ENCODE results near the gene ZNF524. TPM values are rescaled to one million over a fixed set of nuclear protein-coding genes. Genes with fewer than 3 reads are reported as not detected.
"Not testable (repeated sequence)": the region's sequence is repeated elsewhere in the genome, so short reads cannot be mapped to it uniquely, and the experiment has no call there.

ZNF524 gene
- total and polyA plus RNA-seq, 12 donors, result 0.93 to 83.7 (median 28.3) TPM

DNA sequence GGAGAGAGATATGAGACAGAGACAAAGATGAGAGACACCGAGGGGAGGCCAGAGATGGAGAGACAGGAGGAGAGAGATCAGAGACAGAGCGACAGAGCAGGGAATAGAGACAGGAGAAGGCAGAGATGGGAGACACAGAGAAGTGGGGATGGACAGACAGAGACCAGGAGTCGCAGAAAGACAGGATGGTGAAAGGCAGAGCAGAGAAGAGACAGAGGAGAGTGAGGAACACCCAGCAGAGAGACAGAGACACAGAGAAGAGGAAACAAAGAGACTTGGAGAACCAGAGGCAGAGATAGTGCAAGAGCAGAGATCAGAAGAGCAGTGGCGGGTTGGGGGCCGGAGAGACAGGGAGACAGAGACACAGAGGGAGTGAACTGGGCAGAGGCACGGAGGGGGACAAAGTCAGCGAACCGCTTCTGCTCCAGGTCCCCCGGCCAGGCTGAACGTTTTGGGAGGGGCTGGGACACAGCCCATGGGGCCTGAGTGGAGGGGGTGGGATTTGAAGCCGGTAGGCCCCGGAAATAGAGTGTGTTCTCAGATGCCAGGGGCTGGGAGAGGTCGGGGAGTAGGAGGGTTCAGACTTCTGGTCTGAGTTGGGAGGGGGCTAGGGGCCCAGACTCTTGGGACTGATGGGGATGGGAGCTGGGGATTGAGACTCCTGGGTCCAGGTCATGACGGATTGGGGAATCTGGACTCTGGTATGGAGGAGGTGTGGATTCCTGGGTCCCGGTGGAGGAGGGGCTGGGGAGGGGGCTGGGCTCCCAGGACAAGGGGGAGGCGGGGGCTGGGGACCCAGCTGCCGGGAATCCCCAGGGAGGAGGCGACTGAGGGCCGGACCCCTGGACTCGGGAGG lies 20.1 kb upstream of the ZNF524 start:
- Histone ChIP-seq H3K9me3 (replicated peaks in 1 of 3) (no peaks in the 10 kb centered on the region), H3K4me3 (peak overlapping the region in 3 of 4 donors; percentile 49 to 95 (median 56)), H3K27me3 (no peaks in the 10 kb centered on the region), H3K27ac (peak overlapping the region in 4 of 5 donors; percentile 71 to 91 (median 78)), H3K4me1 (replicated peaks in 1 of 2) (peaks cover 12% of the 10 kb centered on the region in 2 donors), H3K36me3 (replicated peaks in 1 of 2) (peaks cover 0 to 9% of the 10 kb centered on the region in 2 donors)
- 9 to 23% (median 11%) methylated on average over 11 to 20 of the region's 20 CpGs for WGBS, 4 donors
- TF ChIP-seq, protein P1, sequence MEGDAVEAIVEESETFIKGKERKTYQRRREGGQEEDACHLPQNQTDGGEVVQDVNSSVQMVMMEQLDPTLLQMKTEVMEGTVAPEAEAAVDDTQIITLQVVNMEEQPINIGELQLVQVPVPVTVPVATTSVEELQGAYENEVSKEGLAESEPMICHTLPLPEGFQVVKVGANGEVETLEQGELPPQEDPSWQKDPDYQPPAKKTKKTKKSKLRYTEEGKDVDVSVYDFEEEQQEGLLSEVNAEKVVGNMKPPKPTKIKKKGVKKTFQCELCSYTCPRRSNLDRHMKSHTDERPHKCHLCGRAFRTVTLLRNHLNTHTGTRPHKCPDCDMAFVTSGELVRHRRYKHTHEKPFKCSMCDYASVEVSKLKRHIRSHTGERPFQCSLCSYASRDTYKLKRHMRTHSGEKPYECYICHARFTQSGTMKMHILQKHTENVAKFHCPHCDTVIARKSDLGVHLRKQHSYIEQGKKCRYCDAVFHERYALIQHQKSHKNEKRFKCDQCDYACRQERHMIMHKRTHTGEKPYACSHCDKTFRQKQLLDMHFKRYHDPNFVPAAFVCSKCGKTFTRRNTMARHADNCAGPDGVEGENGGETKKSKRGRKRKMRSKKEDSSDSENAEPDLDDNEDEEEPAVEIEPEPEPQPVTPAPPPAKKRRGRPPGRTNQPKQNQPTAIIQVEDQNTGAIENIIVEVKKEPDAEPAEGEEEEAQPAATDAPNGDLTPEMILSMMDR (IDR thresholded peaks at IDR 0.05), result no peak
- no peak for TF ChIP-seq POLR2A (IDR thresholded peaks at IDR 0.05)
- DNase-seq, result peak in 1 of 7 donors; percentile 29
- intact Hi-C loops (cut with DNase I), result no loop called here

DNA sequence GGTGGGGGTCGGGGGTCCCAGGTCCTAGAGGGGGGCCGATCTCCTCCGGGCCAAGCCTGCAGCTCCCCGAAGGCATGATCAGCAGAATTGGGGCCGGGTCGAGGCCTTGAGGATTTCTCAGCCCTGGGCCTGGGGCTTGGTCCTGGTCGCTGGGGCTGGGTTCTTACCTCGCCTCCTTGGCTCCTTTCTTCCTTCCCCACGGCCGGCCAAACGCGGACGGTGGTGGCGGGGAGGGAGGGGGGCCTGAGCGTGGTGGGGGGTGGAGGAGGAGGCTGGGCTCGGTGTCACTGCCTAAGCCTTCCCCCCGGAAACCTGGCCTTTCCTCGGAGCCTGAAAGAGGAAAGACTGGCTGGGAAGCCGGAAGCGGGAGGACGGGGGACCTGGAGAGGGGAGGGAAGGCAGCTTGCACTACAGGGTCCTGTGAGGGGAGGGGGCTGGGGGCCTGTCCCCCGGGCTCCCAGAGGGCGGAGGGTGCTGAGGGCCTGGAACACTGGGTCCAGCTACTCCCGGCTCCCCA lies 19.4 kb upstream of the ZNF524 start, which contains the start of gene ZNF579:
ZNF579 (minus strand) TSS at position 221 of the 517 bp plus-strand sequence. CDS start 1,209 bp downstream, outside the sequence.
- TF ChIP-seq, protein P1 (IDR thresholded peaks at IDR 0.05), result no peak
- peak in 1 of 2 donors; percentile 2 for TF ChIP-seq POLR2A (IDR thresholded peaks at IDR 0.05)
- no peaks in the 10 kb centered on the region for H3K9me3 ChIP-seq (replicated peaks in 1 of 3)
- DNase-seq, result peak; percentile 86 to 92 (median 89)
- peaks cover 0 to 9% of the 10 kb centered on the region in 2 donors for H3K36me3 ChIP-seq (replicated peaks in 1 of 2)
- 0 to 2% (median 0%) methylated on average over 3 to 24 of the region's 24 CpGs for WGBS, 4 donors
- peak within 1 kb of the TSS in 4 of 5 donors; percentile 71 to 91 (median 78) for H3K27ac ChIP-seq
- peak within 1 kb of the TSS in 3 of 4 donors; percentile 49 to 95 (median 56) for H3K4me3 ChIP-seq
- no peaks in the 10 kb centered on the region for H3K27me3 ChIP-seq
- H3K4me1 ChIP-seq (replicated peaks in 1 of 2), result peaks cover 15 to 17% of the 10 kb centered on the region in 2 donors
- intact Hi-C loops (cut with DNase I), result no loop called here

DNA sequence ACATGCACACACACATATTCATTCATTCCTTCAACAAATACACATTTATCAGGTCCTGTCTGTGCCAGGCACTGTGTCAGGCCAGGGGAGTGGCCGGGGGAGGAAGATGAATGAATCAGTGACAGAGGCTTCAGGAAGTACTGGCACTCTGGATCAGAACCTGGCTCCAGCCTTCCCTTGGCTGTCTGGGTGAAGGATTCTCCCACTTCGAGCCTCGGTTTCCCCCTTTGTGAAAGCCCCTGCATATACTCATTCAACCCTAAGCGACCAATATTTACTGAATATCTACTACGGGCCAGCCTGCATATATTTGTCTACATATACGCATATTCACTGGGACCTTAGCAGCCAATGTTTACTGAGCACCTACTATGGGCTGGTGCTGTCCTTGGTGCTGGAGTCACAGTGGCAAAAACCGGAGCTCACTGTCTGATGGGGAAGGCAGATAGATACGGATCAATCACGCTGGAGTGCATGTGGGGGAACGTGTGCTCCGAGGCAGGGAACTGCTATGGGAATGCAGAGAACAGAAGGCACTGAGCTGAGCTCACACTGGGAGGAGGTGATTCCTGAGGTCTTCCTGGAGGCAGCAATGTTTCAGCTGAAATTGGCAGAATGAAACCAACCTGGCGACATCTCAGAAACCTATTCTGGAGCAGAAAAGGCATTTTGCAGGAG lies 18.8 kb upstream of the ZNF524 start:
- H3K4me3 ChIP-seq, result peak overlapping the region in 2 of 4 donors; percentile 56 to 95
- WGBS, 4 donors, result 27 to 35% (median 31%) methylated on average over 9 to 12 of the region's 12 CpGs
- no peak for TF ChIP-seq POLR2A (IDR thresholded peaks at IDR 0.05)
- TF ChIP-seq, protein P1 (IDR thresholded peaks at IDR 0.05), result no peak
- H3K36me3 ChIP-seq (replicated peaks in 1 of 2), result peaks cover 0 to 9% of the 10 kb centered on the region in 2 donors
- H3K9me3 ChIP-seq (replicated peaks in 1 of 3), result no peaks in the 10 kb centered on the region
- intact Hi-C loops (cut with DNase I), result no loop called here
- H3K4me1 ChIP-seq (replicated peaks in 1 of 2), result peaks cover 21 to 22% of the 10 kb centered on the region in 2 donors
- H3K27ac ChIP-seq, result peak overlapping the region in 4 of 5 donors; percentile 71 to 91 (median 78)
- peak in 1 of 7 donors; percentile 25 for DNase-seq
- no peaks in the 10 kb centered on the region for H3K27me3 ChIP-seq

DNA sequence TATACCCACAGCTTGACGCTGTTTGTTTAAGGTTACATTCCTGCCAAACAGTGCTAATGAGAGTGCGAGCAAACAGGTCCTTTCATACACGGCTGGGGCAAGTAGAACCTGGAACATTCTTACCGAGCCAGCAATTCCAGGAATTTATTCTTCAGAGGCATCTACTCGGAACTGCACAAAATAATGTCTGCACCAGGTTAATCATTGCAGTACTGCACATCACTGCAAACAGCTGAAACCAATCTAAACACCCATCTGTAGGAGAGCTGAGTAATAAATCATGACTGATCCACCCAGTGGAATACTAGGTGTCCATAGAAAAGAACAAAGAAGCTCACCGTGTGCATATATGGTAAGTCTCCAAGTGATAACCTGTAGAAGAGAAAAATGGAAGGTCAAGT lies 18.3 kb upstream of the ZNF524 start:
- Histone ChIP-seq H3K27me3 (no peaks in the 10 kb centered on the region), H3K36me3 (replicated peaks in 1 of 2) (peaks cover 0 to 9% of the 10 kb centered on the region in 2 donors), H3K4me1 (replicated peaks in 1 of 2) (peaks cover 23 to 26% of the 10 kb centered on the region in 2 donors), H3K27ac (no peak overlapping the region), H3K9me3 (replicated peaks in 1 of 3) (no peaks in the 10 kb centered on the region), H3K4me3 (peak overlapping the region in 1 of 4 donors; percentile 9)
- intact Hi-C loops (cut with DNase I), result no loop called here
- DNase-seq, result no peak
- WGBS, 4 donors, result 22 to 33% (median 26%) methylated on average over 6 of the region's 6 CpGs
- TF ChIP-seq POLR2A (IDR thresholded peaks at IDR 0.05), result no peak
- TF ChIP-seq, protein P1 (IDR thresholded peaks at IDR 0.05), result no peak

DNA sequence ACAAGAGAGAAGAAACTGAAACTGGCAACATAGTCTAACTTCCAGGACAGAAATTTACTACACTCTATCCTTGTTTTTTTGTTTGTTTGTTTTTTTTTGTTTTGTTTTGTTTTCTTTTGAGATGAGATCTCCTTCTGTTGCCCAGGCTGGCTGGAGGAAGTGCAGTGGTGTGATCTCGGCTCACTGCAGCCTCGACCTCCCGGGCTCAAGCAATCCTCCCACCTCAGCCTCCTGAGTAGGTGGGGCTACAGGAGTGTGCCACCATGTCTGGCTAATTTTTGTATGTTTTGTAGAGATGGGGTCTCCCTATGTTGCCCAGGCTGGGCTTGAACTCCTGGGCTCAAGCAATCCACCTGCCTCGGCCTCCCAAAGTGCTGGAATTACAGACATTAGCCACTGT lies 17.8 kb upstream of the ZNF524 start:
- intact Hi-C loops (cut with DNase I); H3K9me3 ChIP-seq (replicated peaks in 1 of 3); DNase-seq; H3K27ac ChIP-seq; H3K27me3 ChIP-seq; H3K36me3 ChIP-seq (replicated peaks in 1 of 2): not testable (repeated sequence)
- H3K4me1 ChIP-seq (replicated peaks in 1 of 2), result peaks cover 26 to 31% of the 10 kb centered on the region in 2 donors
- 40 to 78% (median 63%) methylated on average over 3 to 4 of the region's 4 CpGs for WGBS, 4 donors
- peak overlapping the region in 1 of 4 donors; percentile 9 for H3K4me3 ChIP-seq

DNA sequence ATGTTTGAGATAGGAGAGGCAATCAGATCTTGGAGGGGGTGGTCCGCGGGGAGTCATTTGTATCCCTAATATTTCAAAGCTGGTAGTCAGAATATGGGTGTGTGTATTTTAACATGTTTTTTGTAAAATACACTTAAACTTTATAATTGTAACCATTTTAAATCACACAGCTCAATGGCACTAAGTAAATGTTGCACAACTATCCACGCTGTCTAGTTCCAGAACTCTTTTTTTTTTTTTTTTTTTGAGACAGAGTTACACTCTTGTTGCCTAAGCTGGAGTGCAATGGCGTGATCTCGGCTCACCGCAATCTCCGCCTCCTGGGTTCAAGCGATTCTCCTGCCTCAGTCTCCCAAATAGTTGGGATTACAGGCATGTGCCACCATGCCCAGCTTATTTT lies 16.2 kb upstream of the ZNF524 start:
- DNase-seq; H3K9me3 ChIP-seq (replicated peaks in 1 of 3); H3K27me3 ChIP-seq; H3K27ac ChIP-seq; intact Hi-C loops (cut with DNase I); H3K4me3 ChIP-seq; H3K36me3 ChIP-seq (replicated peaks in 1 of 2): not testable (repeated sequence)
- H3K4me1 ChIP-seq (replicated peaks in 1 of 2), result peaks cover 26 to 37% of the 10 kb centered on the region in 2 donors
- 76 to 82% (median 77%) methylated on average over 8 of the region's 8 CpGs for WGBS, 4 donors
